H9 (cell line): Measurements from ENCODE around the gene RNF26. TPM values are rescaled to one million over a fixed set of nuclear protein-coding genes. Genes with fewer than 3 reads are reported as not detected.

ENCODE experiments used
- DNase-seq: peaks from one replicate; pipeline ENCODE4 v3.0.0-alpha.2; 2017
- H2AFZ ChIP-seq: one replicate; pipeline ENCODE4 v1.6.1; 2013; ENCODE audit warnings: mild to moderate bottlenecking, low read length, control low read depth, moderate library complexity
- H2AK5ac ChIP-seq: 2 replicates; pipeline ENCODE4 v1.6.1; 2013; ENCODE audit warnings: low read length, control low read depth, mixed read lengths; ENCODE audit not compliant: insufficient read length
- H2BK120ac ChIP-seq: one replicate; pipeline ENCODE4 v1.6.1; 2013; ENCODE audit warnings: low read depth, mild to moderate bottlenecking, low read length, control low read depth, inconsistent platforms; ENCODE audit not compliant: poor library complexity, severe bottlenecking
- H2BK12ac ChIP-seq: 2 replicates; pipeline ENCODE4 v1.6.1; 2013; ENCODE audit warnings: low read length, control low read depth, mixed read lengths, low read depth; ENCODE audit not compliant: insufficient read length
- H2BK15ac ChIP-seq: 2 replicates; pipeline ENCODE4 v1.6.1; 2013; ENCODE audit warnings: low read depth, low read length, control low read depth
- H2BK20ac ChIP-seq: one replicate; pipeline ENCODE4 v1.6.1; 2013; ENCODE audit warnings: low read depth, mild to moderate bottlenecking, low read length, control low read depth, inconsistent platforms; ENCODE audit not compliant: poor library complexity, severe bottlenecking
- H2BK5ac ChIP-seq: 2 replicates; pipeline ENCODE4 v1.6.1; 2013; ENCODE audit warnings: low read length, control low read depth, mixed read lengths; ENCODE audit not compliant: insufficient read length
- H3K14ac ChIP-seq: 2 replicates; pipeline ENCODE4 v1.6.1; 2013; ENCODE audit warnings: low read length, control low read depth; ENCODE audit not compliant: insufficient read depth
- H3K18ac ChIP-seq: 2 replicates; pipeline ENCODE4 v1.6.1; 2013; ENCODE audit warnings: low read depth, mild to moderate bottlenecking, mixed read lengths, low read length, control low read depth; ENCODE audit not compliant: insufficient read length
- H3K23ac ChIP-seq: 2 replicates; pipeline ENCODE4 v1.6.1; 2013; ENCODE audit warnings: low read length, control low read depth, mixed read lengths, low read depth; ENCODE audit not compliant: insufficient read length
- H3K23me2 ChIP-seq: 2 replicates; pipeline ENCODE4 v1.6.1; 2013; ENCODE audit warnings: low read depth, mild to moderate bottlenecking, mixed read lengths, low read length, control low read depth; ENCODE audit not compliant: insufficient read length, poor library complexity, severe bottlenecking
- H3K27ac ChIP-seq: 2 replicates; pipeline ENCODE4 v1.5.1; 2013; ENCODE audit warnings: low read length, control low read depth, mixed read lengths, low read depth; ENCODE audit not compliant: insufficient read length
- H3K27me3 ChIP-seq: 2 replicates; pipeline ENCODE4 v1.6.1; 2013; ENCODE audit warnings: low read length, control low read depth, inconsistent platforms; ENCODE audit not compliant: insufficient read depth
- H3K4ac ChIP-seq: 2 replicates; pipeline ENCODE4 v1.6.1; 2013; ENCODE audit warnings: low read depth, mild to moderate bottlenecking, control low read depth, inconsistent platforms, low read length, moderate library complexity
- H3K4me1 ChIP-seq: 2 replicates; pipeline ENCODE4 v1.6.1; 2013; ENCODE audit warnings: low read length, control low read depth, inconsistent platforms; ENCODE audit not compliant: insufficient read depth
- H3K4me2 ChIP-seq: 2 replicates; pipeline ENCODE4 v1.6.1; 2013; ENCODE audit warnings: low read length, control low read depth, mixed read lengths; ENCODE audit not compliant: insufficient read length, insufficient read depth
- H3K56ac ChIP-seq: 2 replicates; pipeline ENCODE4 v1.6.1; 2013; ENCODE audit warnings: low read depth, mild to moderate bottlenecking, mixed read lengths, low read length, control low read depth; ENCODE audit not compliant: insufficient read length
- H3K79me1 ChIP-seq: 2 replicates; pipeline ENCODE4 v1.6.1; 2013; ENCODE audit warnings: low read depth, mild to moderate bottlenecking, moderate library complexity, low read length, control low read depth, inconsistent platforms; ENCODE audit not compliant: insufficient read depth, poor library complexity, severe bottlenecking
- H3K79me2 ChIP-seq: 2 replicates; pipeline ENCODE4 v1.6.1; 2013; ENCODE audit warnings: low read length, control low read depth, inconsistent platforms; ENCODE audit not compliant: insufficient read depth
- H3K9ac ChIP-seq: 2 replicates; pipeline ENCODE4 v1.6.1; 2013; ENCODE audit warnings: low read length, control low read depth, mixed read lengths; ENCODE audit not compliant: insufficient read length; ENCODE audit errors: extremely low read depth
- H3K9me3 ChIP-seq: one replicate; pipeline ENCODE4 v1.6.1; 2013; ENCODE audit warnings: low read depth, low read length, inconsistent platforms; ENCODE audit not compliant: control insufficient read depth
- H3T11ph ChIP-seq: one replicate; pipeline ENCODE4 v1.6.1; 2013; ENCODE audit warnings: mild to moderate bottlenecking, low read length, control low read depth, inconsistent platforms
- H4K20me1 ChIP-seq: one replicate; pipeline ENCODE4 v1.6.1; 2013; ENCODE audit not compliant: control insufficient read depth, insufficient read length, insufficient read depth
- H4K5ac ChIP-seq: 2 replicates; pipeline ENCODE4 v1.6.1; 2013; ENCODE audit warnings: low read depth, mild to moderate bottlenecking, mixed read lengths, low read length, control low read depth; ENCODE audit not compliant: insufficient read length
- H4K8ac ChIP-seq: replicated peaks from 2 replicates; pipeline ENCODE4 v1.6.1; 2013; ENCODE audit warnings: low read length, control low read depth, mixed read lengths, low read depth; ENCODE audit not compliant: insufficient read length
- H4K91ac ChIP-seq: 2 replicates; pipeline ENCODE4 v1.6.1; 2013; ENCODE audit warnings: low read depth, mild to moderate bottlenecking, moderate library complexity, mixed read lengths, low read length, control low read depth; ENCODE audit not compliant: insufficient read length
- H3K27ac Mint-ChIP-seq, 3 experiments: 2 replicates in 2 of 3; 3 replicates in 1 of 3; pipeline ENCODE4 v1.8.0; 2020 to 2021; ENCODE audit warnings: mixed read lengths in 3 of 3, mild to moderate bottlenecking in 1 of 3, moderate library complexity in 1 of 3
- H3K27me3 Mint-ChIP-seq: 2 replicates; pipeline ENCODE4 v1.8.0; 2021; ENCODE audit warnings: low read depth, mild to moderate bottlenecking, moderate library complexity, mixed read lengths
- H3K36me3 Mint-ChIP-seq, 3 experiments: 2 replicates in 2 of 3; 3 replicates in 1 of 3; pipeline ENCODE4 v1.8.0; 2020 to 2021; ENCODE audit warnings: low read depth in 3 of 3, mixed read lengths in 3 of 3; ENCODE audit not compliant: insufficient read depth in 1 of 3
- H3K4me1 Mint-ChIP-seq, 2 experiments: 2 replicates each; pipeline ENCODE4 v1.8.0; 2020; ENCODE audit warnings: mixed read lengths in 2 of 2
- H3K4me3 Mint-ChIP-seq, 2 experiments: 2 replicates in 1 of 2; 3 replicates in 1 of 2; pipeline ENCODE4 v1.8.0; 2020 to 2021; ENCODE audit warnings: mild to moderate bottlenecking in 2 of 2, mixed read lengths in 2 of 2, moderate library complexity in 1 of 2
- H3K9me3 Mint-ChIP-seq, 2 experiments: 2 replicates in 1 of 2; 3 replicates in 1 of 2; pipeline ENCODE4 v1.8.0; 2020; ENCODE audit warnings: mild to moderate bottlenecking in 2 of 2, mixed read lengths in 2 of 2, moderate library complexity in 1 of 2
- CTCF ChIP-seq: fragments of 200-600 bp; sonication (generic); conservative IDR thresholded peaks from 3 replicates; pipeline ENCODE4 v1.8.0; 2021; ENCODE audit warnings: antibody characterized with exemption, mild to moderate bottlenecking
- WGBS: extraction: QIAGEN DNeasy Blood & Tissue Kit; methylation state at CpG from one replicate; pipeline ENCODE4 v1.1.7; 2013; ENCODE audit warnings: missing lambda C conversion rate, low lambda C conversion rate, mixed read lengths; ENCODE audit not compliant: insufficient read length; ENCODE audit errors: extremely low coverage; 5-methylcytosine and 5-hydroxymethylcytosine counted together
- total RNA-seq: library from RNA; stranded (reverse); gene quantifications from 2 replicates; pipeline ENCODE4 v1.2.1, GENCODE V29; 2021

The RNF26 gene
- total RNA-seq, 1 experiment from 2014 or later = 57.6 TPM

- H4K91ac ChIP-seq = no peak overlapping the region
- Mint-ChIP-seq H3K27ac (peak overlapping the region in 2 of 3 experiments; percentile 83 to 99; a peak in 3 of 7 replicates), H3K4me1 (peaks cover 49 to 75% of the 10 kb centered on the region in 2 experiments), H3K4me3 (peak overlapping the region; percentile 99), H3K9me3 (no peaks in the 10 kb centered on the region; a peak in 1 of 5 replicates), H3K36me3 (peaks cover 13 to 18% (median 15%) of the 10 kb centered on the region in 3 experiments), H3K27me3 (peaks cover 20% of the 10 kb centered on the region)
- DNase-seq = no peak
- no peaks in the 10 kb centered on the region for H4K20me1 ChIP-seq
- H3K27me3 ChIP-seq = peaks cover 9% of the 10 kb centered on the region
- H3K9ac ChIP-seq = peak overlapping the region; percentile 97
- H2BK12ac ChIP-seq = no peak overlapping the region
- no peak overlapping the region for H3K56ac ChIP-seq
- no peak overlapping the region for H2BK20ac ChIP-seq
- H3K79me2 ChIP-seq = peaks cover 13% of the 10 kb centered on the region; the same call in 1 of the 2 replicates
- H3K14ac ChIP-seq = no peak overlapping the region
- no CpG with 5 or more reads among the region's 30 CpGs for WGBS
- no peak for TF ChIP-seq CTCF
- H3K23me2 ChIP-seq = peaks cover 28% of the 10 kb centered on the region
- no peak overlapping the region for H4K5ac ChIP-seq
- H3K4me1 ChIP-seq = no peaks in the 10 kb centered on the region; the same call in 1 of the 2 replicates
- H2BK15ac ChIP-seq = no peak overlapping the region
- no peak overlapping the region for H3T11ph ChIP-seq
- H3K9me3 ChIP-seq = no peaks in the 10 kb centered on the region
- H4K8ac ChIP-seq = no peak overlapping the region
- H3K79me1 ChIP-seq = peaks cover 9% of the 10 kb centered on the region
- H2AFZ ChIP-seq = no peak overlapping the region
- H2BK5ac ChIP-seq = no peak overlapping the region
- H2BK120ac ChIP-seq = no peak overlapping the region
- no peak overlapping the region for H3K23ac ChIP-seq
- H3K18ac ChIP-seq = no peak overlapping the region
- no peak overlapping the region for H3K27ac ChIP-seq
- peak overlapping the region; percentile 97 for H3K4me2 ChIP-seq
- H2AK5ac ChIP-seq = no peak overlapping the region
- H3K4ac ChIP-seq = no peak overlapping the region
These were observed 1.6 kb downstream of the RNF26 start for GRCh38 chr11:119335655-119336543.
